ENCODE results near the gene ZNF575. TPM values are rescaled to one million over a fixed set of nuclear protein-coding genes. Genes with fewer than 3 reads are reported as not detected.

The ZNF575 gene
- total and polyA plus RNA-seq, 2 experiments from 2014 or later: 3.1 TPM; not detected in 1

- no peak overlapping the region for H3K27ac ChIP-seq
- no peaks in the 10 kb centered on the region for H3K9me2 ChIP-seq (replicated peaks; ENCODE audit: insufficient read depth)
- peak overlapping the region; percentile 25 for H3K4me2 ChIP-seq
- no peak for DNase-seq (ENCODE audit: low spot score)
- TF ChIP-seq EZH2phosphoT487 (IDR thresholded peaks at IDR 0.05; ENCODE audit: low read depth, severe bottlenecking, unreplicated experiment) (no peak), EZH2 (IDR thresholded peaks at IDR 0.05; ENCODE audit: borderline replicate concordance) (no peak)
- TF ChIP-seq, protein P1, sequence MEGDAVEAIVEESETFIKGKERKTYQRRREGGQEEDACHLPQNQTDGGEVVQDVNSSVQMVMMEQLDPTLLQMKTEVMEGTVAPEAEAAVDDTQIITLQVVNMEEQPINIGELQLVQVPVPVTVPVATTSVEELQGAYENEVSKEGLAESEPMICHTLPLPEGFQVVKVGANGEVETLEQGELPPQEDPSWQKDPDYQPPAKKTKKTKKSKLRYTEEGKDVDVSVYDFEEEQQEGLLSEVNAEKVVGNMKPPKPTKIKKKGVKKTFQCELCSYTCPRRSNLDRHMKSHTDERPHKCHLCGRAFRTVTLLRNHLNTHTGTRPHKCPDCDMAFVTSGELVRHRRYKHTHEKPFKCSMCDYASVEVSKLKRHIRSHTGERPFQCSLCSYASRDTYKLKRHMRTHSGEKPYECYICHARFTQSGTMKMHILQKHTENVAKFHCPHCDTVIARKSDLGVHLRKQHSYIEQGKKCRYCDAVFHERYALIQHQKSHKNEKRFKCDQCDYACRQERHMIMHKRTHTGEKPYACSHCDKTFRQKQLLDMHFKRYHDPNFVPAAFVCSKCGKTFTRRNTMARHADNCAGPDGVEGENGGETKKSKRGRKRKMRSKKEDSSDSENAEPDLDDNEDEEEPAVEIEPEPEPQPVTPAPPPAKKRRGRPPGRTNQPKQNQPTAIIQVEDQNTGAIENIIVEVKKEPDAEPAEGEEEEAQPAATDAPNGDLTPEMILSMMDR (IDR thresholded peaks at IDR 0.05; ENCODE audit: poor library complexity): no peak
- no peaks in the 10 kb centered on the region for H4K20me1 ChIP-seq (ENCODE audit: insufficient read depth, poor library complexity, severe bottlenecking)
- peaks cover 23% of the 10 kb centered on the region for H3K4me1 ChIP-seq (ENCODE audit: insufficient read depth)
- H2AFZ ChIP-seq: no peak overlapping the region
- WGBS (ENCODE audit: low lambda C conversion rate, missing lambda C conversion rate): 72% methylated on average over 42 of the region's 43 CpGs
- H3K79me2 ChIP-seq: peaks cover 12% of the 10 kb centered on the region
- no peak overlapping the region for H3K4me3 ChIP-seq
- no peaks in the 10 kb centered on the region for H3K9me3 ChIP-seq (ENCODE audit: low read depth)
- H3K36me3 ChIP-seq (replicated peaks; ENCODE audit: insufficient read depth, low read depth): no peaks in the 10 kb centered on the region
- H3K27me3 ChIP-seq: no peaks in the 10 kb centered on the region
Measured at GRCh38 chr19:43501661-43502418, 31.1 kb upstream of the ZNF575 start.

DNA sequence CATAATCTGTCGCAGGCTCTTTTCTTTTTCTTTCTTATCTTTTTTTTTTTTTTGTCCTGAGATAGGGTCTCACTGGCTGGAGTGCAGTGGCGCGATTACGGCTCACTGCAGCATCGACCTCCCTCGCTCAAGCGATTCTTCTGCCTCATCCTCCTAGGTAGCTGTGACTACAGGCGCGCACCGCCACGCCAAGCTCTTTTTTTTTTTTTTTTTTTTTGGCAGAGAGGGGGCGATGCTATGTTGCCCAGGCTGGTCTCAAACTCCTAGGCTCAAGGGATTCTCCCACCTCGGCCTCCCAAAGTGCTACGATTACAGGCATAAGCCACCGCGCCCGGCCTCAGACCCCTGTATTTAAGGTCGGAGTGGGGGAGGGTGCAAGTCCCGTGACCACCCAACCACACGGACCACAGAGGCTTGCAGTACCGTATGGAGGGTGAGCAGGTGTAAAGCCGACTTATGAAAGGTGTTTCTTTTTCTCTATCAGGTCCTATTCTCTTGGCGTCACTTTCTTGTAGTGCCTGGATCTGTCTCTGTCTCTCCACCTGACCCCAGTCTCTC, 30.5 kb upstream of the ZNF575 start:
- WGBS (ENCODE audit: low lambda C conversion rate, missing lambda C conversion rate): 93% methylated on average over 23 of the region's 23 CpGs
- no peak overlapping the region for H3K27ac ChIP-seq
- H3K79me2 ChIP-seq: peaks cover 12% of the 10 kb centered on the region

GRCh38 chr19:43503501-43504425, 29.2 kb upstream of the ZNF575 start:
- 2% methylated on average over 55 of the region's 64 CpGs for WGBS (ENCODE audit: low lambda C conversion rate, missing lambda C conversion rate)
- Histone ChIP-seq H4K20me1 (ENCODE audit: insufficient read depth, poor library complexity, severe bottlenecking) (no peaks in the 10 kb centered on the region), H3K27ac (peak overlapping the region; percentile 91)

More for the DNA sequence above, 30.5 kb upstream of the ZNF575 start:
- TF ChIP-seq, protein P1 (IDR thresholded peaks at IDR 0.05; ENCODE audit: poor library complexity): no peak
- TF ChIP-seq EZH2phosphoT487 (IDR thresholded peaks at IDR 0.05; ENCODE audit: low read depth, severe bottlenecking, unreplicated experiment) (no peak), EZH2 (IDR thresholded peaks at IDR 0.05; ENCODE audit: borderline replicate concordance) (no peak)
- Histone ChIP-seq H3K9me3 (ENCODE audit: low read depth) (no peaks in the 10 kb centered on the region), H4K20me1 (ENCODE audit: insufficient read depth, poor library complexity, severe bottlenecking) (no peaks in the 10 kb centered on the region), H3K4me3 (no peak overlapping the region), H3K4me1 (ENCODE audit: insufficient read depth) (peaks cover 23% of the 10 kb centered on the region), H3K36me3 (replicated peaks; ENCODE audit: insufficient read depth, low read depth) (no peaks in the 10 kb centered on the region), H3K4me2 (peak overlapping the region; percentile 91), H3K9me2 (replicated peaks; ENCODE audit: insufficient read depth) (no peaks in the 10 kb centered on the region), H2AFZ (no peak overlapping the region), H3K27me3 (no peaks in the 10 kb centered on the region)
- DNase-seq (ENCODE audit: low spot score): no peak

More at GRCh38 chr19:43503501-43504425, 29.2 kb upstream of the ZNF575 start:
- H3K36me3 ChIP-seq (replicated peaks; ENCODE audit: insufficient read depth, low read depth): no peaks in the 10 kb centered on the region
- no peaks in the 10 kb centered on the region for H3K9me2 ChIP-seq (replicated peaks; ENCODE audit: insufficient read depth)
- peaks cover 12% of the 10 kb centered on the region for H3K79me2 ChIP-seq
- TF ChIP-seq EZH2 (IDR thresholded peaks at IDR 0.05; ENCODE audit: borderline replicate concordance): no peak
- TF ChIP-seq, protein P1 (IDR thresholded peaks at IDR 0.05; ENCODE audit: poor library complexity): peak; percentile 41
- H3K4me2 ChIP-seq: peak overlapping the region; percentile 91
- no peaks in the 10 kb centered on the region for H3K27me3 ChIP-seq
- H2AFZ ChIP-seq: peak overlapping the region; percentile 82
- H3K9me3 ChIP-seq (ENCODE audit: low read depth): no peaks in the 10 kb centered on the region
- peak overlapping the region; percentile 50 for H3K4me3 ChIP-seq
- DNase-seq (ENCODE audit: low spot score): peak; percentile 99
- H3K4me1 ChIP-seq (ENCODE audit: insufficient read depth): peaks cover 19% of the 10 kb centered on the region
